Astrocyte of the spinal cord (primary cell): Measurements from ENCODE around the gene SPOCD1.
"Not testable (repeated sequence)": the region's sequence is repeated elsewhere in the genome, so short reads cannot be mapped to it uniquely, and the experiment has no call there.

Source experiments
- DNase-seq: peaks from one replicate; pipeline ENCODE4 v3.0.0; 2011; ENCODE audit warnings: low read depth, low spot score
- H3K4me3 ChIP-seq: 2 replicates; pipeline ENCODE4 v1.5.1; 2011; ENCODE audit warnings: low read depth, mild to moderate bottlenecking, low read length, moderate library complexity
- in situ Hi-C: cut with HindIII; loops from 2 replicates; pipeline ENCODE4 v1.10.0; 2017; ENCODE audit warnings: low sequenced_read_pairs
- TF ChIP-seq, protein P1 (sequence below): IDR thresholded peaks from 2 replicates; pipeline ENCODE4 v1.5.1; 2012; ENCODE audit warnings: low read depth, mild to moderate bottlenecking, low read length, inconsistent platforms

SPOCD1 gene

DNA sequence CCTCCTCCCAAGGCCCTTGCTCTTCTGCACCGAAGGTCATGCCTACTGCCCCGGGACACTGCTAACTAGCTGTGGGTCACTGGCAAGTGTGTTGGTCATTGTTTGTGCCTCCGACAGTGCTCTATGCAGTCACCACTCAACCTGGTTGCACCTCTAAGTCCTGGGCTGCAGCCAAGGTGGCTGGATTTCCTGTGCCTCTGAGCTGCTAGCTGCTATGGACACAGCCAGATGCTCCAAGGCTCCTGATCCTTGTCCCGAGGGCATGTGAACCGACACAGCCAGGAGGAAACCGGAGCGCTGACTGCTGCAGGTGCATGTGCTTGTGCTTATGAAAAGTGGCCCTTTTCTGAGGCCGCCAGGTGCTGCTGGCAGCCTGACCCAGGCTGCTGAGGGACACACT is 14.7 kb upstream of the SPOCD1 start:
- in situ Hi-C loops = no loop called here
- no peak overlapping the region for H3K4me3 ChIP-seq
- TF ChIP-seq, protein P1, sequence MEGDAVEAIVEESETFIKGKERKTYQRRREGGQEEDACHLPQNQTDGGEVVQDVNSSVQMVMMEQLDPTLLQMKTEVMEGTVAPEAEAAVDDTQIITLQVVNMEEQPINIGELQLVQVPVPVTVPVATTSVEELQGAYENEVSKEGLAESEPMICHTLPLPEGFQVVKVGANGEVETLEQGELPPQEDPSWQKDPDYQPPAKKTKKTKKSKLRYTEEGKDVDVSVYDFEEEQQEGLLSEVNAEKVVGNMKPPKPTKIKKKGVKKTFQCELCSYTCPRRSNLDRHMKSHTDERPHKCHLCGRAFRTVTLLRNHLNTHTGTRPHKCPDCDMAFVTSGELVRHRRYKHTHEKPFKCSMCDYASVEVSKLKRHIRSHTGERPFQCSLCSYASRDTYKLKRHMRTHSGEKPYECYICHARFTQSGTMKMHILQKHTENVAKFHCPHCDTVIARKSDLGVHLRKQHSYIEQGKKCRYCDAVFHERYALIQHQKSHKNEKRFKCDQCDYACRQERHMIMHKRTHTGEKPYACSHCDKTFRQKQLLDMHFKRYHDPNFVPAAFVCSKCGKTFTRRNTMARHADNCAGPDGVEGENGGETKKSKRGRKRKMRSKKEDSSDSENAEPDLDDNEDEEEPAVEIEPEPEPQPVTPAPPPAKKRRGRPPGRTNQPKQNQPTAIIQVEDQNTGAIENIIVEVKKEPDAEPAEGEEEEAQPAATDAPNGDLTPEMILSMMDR = no peak
- DNase-seq = no peak

DNA sequence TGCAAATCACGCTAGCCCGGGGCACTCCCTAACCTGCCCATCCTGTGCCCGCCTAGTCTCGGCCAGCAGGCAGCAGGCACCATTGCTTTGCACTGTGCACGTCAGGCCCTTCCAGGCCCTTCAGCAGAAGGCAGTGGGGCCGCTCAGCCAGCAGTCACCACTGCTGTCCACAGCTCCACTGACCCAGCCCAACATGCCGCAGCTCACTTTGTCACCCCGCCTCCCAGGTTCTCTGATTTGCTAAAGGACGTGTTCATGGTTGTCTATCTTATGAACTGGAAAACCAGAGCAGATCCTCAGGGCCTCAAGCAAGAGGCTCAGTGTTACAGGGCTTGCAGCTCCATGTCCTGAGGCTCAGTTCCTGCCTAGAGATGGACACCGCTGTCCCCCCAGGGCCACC is 14.2 kb upstream of the SPOCD1 start:
- DNase-seq = no peak
- in situ Hi-C loops = no loop called here
- TF ChIP-seq, protein P1 = no peak
- no peak overlapping the region for H3K4me3 ChIP-seq

DNA sequence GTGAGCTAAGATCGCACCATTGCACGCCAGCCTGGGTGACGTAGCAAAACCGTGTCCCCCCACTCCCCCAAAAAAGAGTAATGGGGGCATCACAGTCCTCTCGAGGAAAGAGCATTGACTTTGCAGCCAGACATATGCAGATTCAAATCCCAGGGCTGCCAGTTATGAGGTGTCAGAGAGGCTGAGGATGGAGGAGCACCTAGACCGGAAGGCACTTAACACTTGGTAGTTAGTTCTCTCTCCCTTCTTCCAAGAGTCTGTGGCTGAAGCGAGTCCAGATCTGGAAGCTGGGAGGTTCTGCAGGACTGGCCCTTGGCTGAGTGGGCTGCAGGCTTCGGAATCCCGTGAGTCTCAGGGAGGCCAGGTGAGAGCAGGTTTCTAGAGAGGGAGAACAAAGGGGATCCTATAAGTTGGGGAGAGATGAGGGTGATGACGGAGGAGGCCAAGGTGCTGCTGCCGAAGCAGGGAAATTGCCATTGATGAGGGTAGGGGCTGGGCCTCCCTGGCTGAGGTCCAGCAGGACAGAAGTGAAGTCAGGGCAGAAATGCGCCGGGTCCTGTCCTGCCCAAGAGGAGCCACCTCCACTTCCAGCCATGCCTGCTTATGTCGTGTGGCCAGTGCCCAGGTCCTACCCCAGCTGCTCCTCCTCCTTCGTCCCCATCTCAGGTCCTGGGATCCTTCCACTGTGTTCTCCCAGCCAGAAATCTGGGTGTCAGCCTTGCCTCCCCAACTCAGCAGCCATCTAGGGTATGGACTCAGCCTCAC is 13.3 kb upstream of the SPOCD1 start:
- DNase-seq = no peak
- in situ Hi-C loops = no loop called here
- H3K4me3 ChIP-seq = no peak overlapping the region
- TF ChIP-seq, protein P1 = no peak

DNA sequence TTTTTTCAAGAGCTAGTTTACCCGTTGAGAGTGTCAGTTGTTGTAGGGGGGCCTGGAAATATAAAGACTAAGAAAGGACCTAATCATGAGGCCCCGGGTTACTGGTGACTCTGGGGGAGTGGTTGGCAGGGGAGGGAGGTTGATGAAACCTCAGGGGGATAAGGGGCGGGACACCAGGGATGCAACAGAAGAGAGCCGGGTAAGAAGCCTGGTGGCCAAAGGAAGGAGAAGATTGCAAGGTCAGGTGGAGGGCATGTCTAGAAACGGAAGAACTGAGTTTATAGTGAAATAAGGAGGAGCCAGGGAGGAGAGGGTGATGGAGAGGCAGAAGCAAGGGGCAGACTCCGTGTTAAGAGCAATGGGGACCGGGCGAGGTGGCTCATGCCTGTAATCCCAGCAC is 12.5 kb upstream of the SPOCD1 start:
- no peak for DNase-seq
- H3K4me3 ChIP-seq = no peak overlapping the region
- in situ Hi-C loops = no loop called here
- TF ChIP-seq, protein P1 = no peak

DNA sequence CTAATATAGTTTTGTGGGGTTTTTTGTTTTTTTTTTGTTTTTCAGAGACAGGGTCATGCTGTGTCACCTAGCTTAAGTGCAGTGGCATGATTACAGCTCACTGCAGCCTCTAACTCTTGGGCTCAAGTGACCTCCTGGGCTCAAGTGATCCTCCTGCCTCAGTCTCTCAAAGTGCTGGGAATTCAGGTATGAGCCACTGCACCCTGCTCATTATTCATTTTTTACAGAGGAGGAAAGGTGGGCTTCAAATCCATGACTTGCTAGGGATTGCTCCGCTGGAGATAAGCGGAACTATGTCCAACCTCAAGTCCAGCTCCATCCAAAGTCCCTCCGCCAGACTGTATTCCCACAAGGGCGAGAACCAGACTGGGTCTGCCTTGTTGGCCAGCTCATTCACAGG is 8.0 kb upstream of the SPOCD1 start:
- no peak overlapping the region for H3K4me3 ChIP-seq
- TF ChIP-seq, protein P1 = no peak
- no peak for DNase-seq
- in situ Hi-C loops = no loop called here

DNA sequence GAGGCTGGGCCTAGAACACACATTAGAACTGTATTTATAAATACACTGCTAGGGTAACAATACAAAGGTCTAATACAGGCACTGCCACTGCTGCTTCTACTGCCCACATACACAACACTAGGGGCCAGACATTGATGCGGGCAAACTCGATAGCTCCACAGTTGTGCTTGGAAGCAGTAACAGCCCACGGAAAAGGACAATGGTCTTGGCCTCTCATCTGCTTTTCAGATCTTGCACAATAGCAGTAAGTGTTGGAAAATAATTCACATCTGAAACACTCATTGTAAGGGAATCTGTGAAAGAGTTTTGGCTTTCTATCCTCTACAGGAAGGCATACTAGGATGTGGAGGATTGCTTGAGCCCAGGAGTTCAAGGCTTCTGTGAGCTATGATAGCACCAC is 6.9 kb upstream of the SPOCD1 start:
- in situ Hi-C loops = no loop called here
- no peak for DNase-seq
- TF ChIP-seq, protein P1 = no peak
- no peak overlapping the region for H3K4me3 ChIP-seq

DNA sequence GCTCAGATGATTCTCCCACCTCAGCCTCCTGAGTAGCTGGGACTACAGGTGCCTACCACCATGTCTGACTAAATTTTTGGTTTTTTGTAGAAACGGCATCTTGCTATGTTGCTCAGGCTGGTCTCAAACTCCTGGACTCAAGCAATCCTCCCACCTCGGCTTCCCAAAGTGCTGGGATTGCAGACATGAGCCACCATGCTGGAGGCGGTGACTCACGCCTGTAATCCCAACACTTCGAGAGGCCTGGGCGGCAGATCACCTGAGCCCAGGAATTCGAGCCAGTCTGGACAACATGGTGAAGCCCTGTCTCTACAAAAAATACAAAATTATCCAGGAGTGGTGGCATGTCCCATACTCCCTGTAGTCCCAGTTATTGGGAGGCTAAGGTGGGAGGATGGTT is 4.4 kb upstream of the SPOCD1 start:
- in situ Hi-C loops, DNase-seq, H3K4me3 ChIP-seq: not testable (repeated sequence)
